T follicular helper cell (primary cell): ENCODE measurements around the gene LMLN.
"Not testable (repeated sequence)": the region's sequence is repeated elsewhere in the genome, so short reads cannot be mapped to it uniquely, and the experiment has no call there.

ENCODE experiments used
- DNase-seq: peaks from one replicate; pipeline ENCODE4 v3.0.0-alpha.2; 2020; ENCODE audit warnings: low read depth

LMLN gene

GRCh38 chr3:198025644-198026043 lies 65.6 kb downstream of the LMLN start:
- DNase-seq: no peak

GRCh38 chr3:198026620-198027019 lies 66.6 kb downstream of the LMLN start:
- no peak for DNase-seq

GRCh38 chr3:198027045-198027798 lies 67.2 kb downstream of the LMLN start:
- no peak for DNase-seq

DNA sequence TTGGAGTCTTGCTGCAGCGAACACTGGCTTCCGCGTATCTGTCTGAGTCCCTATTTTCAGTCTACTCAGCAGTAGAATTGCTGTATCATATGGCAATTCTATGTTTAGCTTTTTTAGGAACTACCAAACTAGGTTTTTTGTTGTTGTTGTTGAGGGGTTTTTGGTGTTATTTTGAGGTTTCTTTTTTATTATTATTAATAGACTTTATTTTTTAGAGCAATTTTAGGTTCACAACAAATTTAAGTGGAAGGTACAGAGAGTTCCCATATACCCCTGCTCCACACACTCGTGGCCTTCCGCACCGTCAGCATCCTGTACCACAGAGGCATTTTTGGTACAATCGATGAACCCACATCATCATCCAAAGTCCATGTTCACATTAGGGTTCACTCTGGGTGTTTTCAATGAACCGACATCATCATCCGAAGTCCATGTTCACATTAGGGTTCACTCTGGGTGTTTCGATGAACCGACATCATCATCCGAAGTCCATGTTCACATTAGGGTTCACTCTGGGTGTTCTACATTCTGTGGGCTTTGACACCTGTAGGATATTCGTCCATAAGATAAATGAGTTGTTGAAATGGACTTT lies 67.9 kb downstream of the LMLN start:
- no peak for DNase-seq

GRCh38 chr3:198028718-198029117 lies 68.7 kb downstream of the LMLN start:
- DNase-seq: no peak

DNA sequence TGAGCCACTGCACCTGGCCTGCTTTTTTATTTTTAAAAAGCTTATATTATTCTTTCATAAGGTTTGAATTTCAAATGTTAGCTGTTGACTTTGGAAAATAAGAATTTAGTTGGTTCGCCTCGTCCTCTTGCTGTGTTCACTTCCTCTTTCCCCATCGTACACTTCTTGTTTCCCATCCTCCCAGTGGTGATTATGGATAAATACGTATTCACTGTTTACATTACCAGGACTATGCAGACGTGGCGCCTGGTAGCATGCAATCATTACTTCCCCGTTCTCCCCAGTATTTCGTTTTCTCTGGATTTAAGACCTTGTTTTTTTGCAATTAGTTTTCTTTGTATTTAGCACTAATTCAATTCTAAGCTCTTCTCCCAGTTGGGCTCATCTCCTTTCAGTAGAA lies 70.1 kb downstream of the LMLN start:
- DNase-seq: no peak

DNA sequence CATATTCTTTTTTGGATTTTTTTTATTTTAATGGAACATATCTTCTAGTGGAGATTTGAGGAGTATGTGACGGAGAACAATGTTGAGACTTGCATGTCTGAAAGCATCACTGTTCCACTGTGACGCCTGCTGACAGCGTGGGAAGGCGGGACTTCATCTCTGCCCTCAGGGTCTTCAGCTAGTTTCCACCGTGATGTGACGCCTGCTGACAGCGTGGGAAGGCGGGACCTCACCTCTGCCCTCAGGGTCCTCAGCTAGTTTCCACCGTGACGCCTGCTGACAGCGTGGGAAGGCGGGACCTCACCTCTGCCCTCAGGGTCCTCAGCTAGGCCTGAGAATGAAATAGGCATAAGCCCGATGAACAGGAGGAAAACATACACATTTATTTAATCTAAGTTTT lies 70.7 kb downstream of the LMLN start:
- DNase-seq: no peak

DNA sequence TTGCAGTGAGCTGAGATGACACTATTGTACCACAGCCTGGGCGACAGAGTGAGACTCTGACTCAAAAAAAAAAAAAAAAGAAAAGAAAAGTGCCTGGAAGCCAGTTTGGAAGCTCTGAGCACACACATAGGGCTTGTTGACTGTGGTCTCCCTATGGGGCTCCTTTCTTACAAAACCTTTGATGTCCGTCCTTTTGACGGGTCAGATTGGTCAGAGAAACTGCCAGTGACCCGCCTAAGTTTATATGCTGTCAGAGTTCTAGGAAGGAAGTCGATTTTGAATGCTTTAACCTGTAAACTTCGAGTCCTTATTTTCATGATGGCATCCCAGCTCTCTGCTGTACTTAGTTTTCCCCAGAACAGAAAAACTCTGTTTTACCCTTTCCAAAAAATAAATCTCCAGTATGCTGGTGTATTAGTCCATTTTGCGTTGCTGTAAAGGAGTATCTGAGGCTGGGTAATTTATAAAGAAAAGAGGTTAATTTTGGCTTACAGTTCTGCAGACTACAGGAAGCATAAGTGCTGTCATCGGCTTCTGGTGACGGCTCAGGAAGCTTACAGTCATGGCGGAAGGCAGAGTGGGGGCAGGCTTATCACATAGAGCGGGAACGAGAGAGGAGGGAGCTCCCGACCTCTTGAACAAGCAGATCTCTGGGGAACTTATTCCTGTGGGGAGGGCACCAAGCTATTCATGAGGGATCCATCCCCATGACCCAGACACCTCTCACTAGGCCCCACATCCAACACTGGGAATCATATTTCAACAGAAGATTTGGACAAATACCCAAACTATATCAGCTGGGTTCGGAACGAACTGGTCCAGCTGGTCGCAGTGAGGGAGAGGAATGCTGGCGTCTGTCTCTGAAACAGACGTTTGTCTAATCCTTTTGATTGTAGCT lies 72.3 kb downstream of the LMLN start:
- no peak for DNase-seq

GRCh38 chr3:198043119-198043518 lies 83.1 kb downstream of the LMLN start:
- no peak for DNase-seq

GRCh38 chr3:198046120-198046857 lies 86.3 kb downstream of the LMLN start:
- no peak for DNase-seq

DNA sequence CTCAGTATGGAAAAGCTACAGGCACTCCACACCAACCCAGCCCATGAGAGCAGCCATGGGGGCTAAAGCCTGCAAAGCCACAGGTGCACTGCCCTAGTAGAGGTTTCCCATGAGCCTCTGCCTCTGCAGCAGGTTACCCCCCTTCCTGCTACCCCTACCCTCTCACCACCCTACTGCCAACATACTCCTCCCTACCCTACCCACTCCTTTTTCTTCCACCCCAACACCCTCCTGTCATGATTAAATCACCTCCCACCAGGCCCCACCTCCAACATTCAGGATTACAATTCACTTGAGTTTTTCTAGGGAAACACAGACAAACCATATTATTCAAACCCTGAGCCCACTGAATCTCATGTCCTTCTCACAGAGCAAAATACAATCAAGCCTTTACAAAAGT lies 88.4 kb downstream of the LMLN start:
- DNase-seq: no peak

GRCh38 chr3:198051836-198052235 lies 91.8 kb downstream of the LMLN start:
- no peak for DNase-seq

DNA sequence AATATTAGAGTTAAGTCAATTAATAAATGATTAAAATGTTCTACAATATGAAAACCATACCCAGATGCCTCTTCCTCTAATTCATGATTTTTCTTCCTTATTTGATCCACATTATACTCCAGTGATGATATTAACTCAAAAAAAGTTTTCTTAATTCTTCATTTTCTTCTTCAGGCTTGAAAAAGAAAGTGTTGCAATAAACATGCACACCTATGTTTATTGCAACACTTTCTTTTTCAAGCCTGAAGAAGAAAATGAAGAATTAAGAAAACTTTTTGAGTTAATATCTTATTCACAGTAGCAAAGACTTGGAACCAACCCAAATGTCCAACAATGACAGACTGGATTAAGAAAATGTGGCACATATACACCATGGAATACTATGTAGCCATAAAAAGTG lies 93.4 kb downstream of the LMLN start:
- not testable (repeated sequence) for DNase-seq

DNA sequence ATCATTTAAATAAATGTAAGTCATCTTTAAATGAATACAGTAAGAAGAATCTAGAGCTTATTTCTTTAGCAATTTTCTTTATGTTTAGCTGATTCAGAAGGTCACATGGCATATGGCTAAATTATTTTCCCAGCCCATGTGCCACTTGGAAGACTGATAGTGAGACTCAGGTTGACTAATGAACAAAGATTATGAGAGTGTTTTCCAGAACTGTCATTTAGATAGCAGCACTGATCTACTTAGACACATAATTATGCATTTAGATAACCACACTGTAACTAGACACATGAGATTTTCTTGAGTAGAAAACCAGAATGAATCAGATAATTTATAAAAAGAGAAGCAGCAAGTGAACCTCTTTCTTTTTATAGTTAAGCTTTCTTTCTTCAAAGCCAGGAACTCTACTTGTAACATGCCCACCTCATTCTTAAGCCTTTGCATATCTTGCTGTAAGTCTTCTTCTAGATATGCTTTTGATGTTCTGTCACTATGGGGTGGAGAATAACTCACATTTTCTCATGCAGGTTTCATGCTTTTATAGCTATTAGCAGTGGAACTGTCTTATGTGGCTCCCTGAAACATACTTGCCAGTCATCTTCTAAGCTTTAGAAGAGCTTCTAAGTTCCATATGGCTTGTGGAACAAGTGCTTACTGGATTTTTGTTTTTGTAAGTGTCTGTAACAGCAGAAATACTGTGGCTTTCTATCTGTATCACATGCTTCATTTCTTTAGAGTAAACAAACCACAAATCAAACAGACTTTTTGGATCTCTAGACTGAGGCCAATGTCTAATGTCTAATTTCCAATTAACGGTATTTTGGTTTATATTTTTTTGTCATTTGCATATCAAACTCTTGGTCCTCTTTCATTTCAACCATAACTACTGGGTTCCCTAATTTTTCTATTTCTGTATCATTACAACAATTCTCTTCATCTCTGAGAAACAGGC lies 101.4 kb downstream of the LMLN start:
- DNase-seq: no peak

- no peak for DNase-seq
Measured at GRCh38 chr3:198062068-198062465, 102.0 kb downstream of the LMLN start.

DNA sequence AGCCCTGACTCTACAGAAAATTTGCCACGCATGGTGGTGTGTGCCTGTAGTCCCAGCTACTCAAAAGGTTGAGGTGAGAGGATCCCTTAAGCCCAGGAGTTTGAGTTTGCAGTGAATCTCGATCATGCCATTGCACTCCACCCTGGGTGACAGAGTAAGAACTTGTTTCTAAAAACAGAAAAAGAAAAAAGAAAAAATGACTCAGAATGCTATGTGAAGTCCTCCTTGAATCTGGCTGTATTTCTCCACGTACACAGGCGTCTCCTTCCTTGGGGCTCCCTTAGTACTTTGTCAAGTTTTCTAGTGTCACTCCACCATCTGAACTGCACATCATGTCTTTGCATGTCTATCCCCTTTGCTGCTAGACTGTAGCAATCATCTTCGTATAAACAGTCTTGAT lies 104.4 kb downstream of the LMLN start:
- DNase-seq: no peak

DNA sequence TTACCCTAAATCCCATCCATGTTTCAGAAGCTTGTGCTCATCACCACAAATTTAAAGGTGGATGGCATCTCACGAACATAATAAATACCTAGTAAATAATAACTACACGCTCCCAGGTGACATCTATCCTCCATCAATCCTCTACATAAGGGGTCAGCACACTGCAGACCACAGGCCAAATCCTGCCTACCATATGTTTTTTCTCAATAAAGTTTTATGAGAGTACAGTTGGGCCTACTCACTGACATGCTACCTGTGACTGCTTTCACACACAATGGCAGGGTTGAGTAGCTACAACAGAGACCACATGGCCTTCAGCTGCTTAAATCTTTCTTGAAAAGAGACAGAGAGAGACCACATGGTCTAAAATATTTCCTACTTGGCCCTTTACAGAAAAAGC lies 105.9 kb downstream of the LMLN start:
- DNase-seq: no peak

- DNase-seq: no peak
Measured at GRCh38 chr3:198067416-198067815, 107.4 kb downstream of the LMLN start.

GRCh38 chr3:198070871-198071270 lies 110.9 kb downstream of the LMLN start:
- no peak for DNase-seq

- DNase-seq: no peak
Measured at GRCh38 chr3:198071602-198072287, 111.7 kb downstream of the LMLN start.
